Lung (tissue), 12 donors: ENCODE data around the gene FBXW2. TPM values are rescaled to one million over a fixed set of nuclear protein-coding genes. Genes with fewer than 3 reads are reported as not detected.

Experiments used
- ATAC-seq: fragments of 200-7000 bp; cut with Tn5 transposase; one replicate; pipeline ENCODE4 v1.9.1; 2020; ENCODE audit warnings: moderate number of reproducible peaks; ENCODE audit not compliant: insufficient read depth, low FRiP score
- DNase-seq, 3 donors: peaks; one replicate each; pipeline ENCODE4 v3.0.0-alpha.2; 2013 to 2017
- H3K27ac ChIP-seq, 2 donors: one replicate each; pipeline ENCODE4 v1.5.1; 2013; ENCODE audit warnings: mild to moderate bottlenecking in 2 of 2, moderate library complexity in 2 of 2, control low read depth in 1 of 2, inconsistent platforms in 1 of 2, low read depth in 1 of 2, low read length in 1 of 2
- H3K27me3 ChIP-seq, 3 donors: one replicate each; pipeline ENCODE4 v1.5.1; 2013; ENCODE audit warnings: low read length in 2 of 3; ENCODE audit not compliant: control insufficient read depth in 3 of 3, insufficient read depth in 3 of 3
- H3K36me3 ChIP-seq, 4 donors: one replicate each; pipeline ENCODE4 v1.5.1; 2013; ENCODE audit warnings: low read length in 4 of 4, mild to moderate bottlenecking in 1 of 4, moderate library complexity in 1 of 4; ENCODE audit not compliant: control insufficient read depth in 4 of 4, insufficient read depth in 4 of 4
- H3K4me1 ChIP-seq, 5 donors: one replicate each; pipeline ENCODE4 v1.5.1; 2013; ENCODE audit warnings: low read length in 5 of 5, mild to moderate bottlenecking in 2 of 5, moderate library complexity in 1 of 5; ENCODE audit not compliant: control insufficient read depth in 5 of 5, insufficient read depth in 5 of 5
- H3K4me3 ChIP-seq: one replicate; pipeline ENCODE4 v1.5.1; 2013; ENCODE audit warnings: mild to moderate bottlenecking, control low read depth, moderate library complexity
- H3K9ac ChIP-seq, 2 donors: one replicate each; pipeline ENCODE4 v1.5.1; 2013; ENCODE audit warnings: low read length in 2 of 2, control low read depth in 1 of 2; ENCODE audit not compliant: insufficient read depth in 1 of 2
- H3K9me3 ChIP-seq, 4 donors: one replicate each; pipeline ENCODE4 v1.5.1; 2013; ENCODE audit warnings: low read length in 3 of 4, mild to moderate bottlenecking in 1 of 4, moderate library complexity in 1 of 4; ENCODE audit not compliant: control insufficient read depth in 4 of 4, insufficient read depth in 3 of 4
- WGBS, 2 donors: extraction: QIAGEN DNeasy Blood & Tissue Kit; methylation state at CpG; one replicate each; pipeline ENCODE4 v1.1.7; 2013; 5-methylcytosine and 5-hydroxymethylcytosine counted together
- polyA plus RNA-seq, 2 donors: library from polyadenylated mRNA; stranded (reverse); fragments of 200-250 nt; gene quantifications; one replicate each; pipeline ENCODE4 v1.2.1, GENCODE V29; 2013
- total RNA-seq, 2 donors: library from RNA; depleted of rRNA in 1 of 2; stranded (reverse); fragments of >200 nt in 1 of 2; gene quantifications; one replicate each; pipeline ENCODE4 v1.2.1, GENCODE V29; 2014 to 2021
- TF ChIP-seq, protein P1 (sequence below): IDR thresholded peaks from 2 replicates; pipeline ENCODE4 v1.5.1; 2012; ENCODE audit warnings: mild to moderate bottlenecking; ENCODE audit errors: control extremely low read depth, extremely low read depth
- donor health status: control.
- donor health status: control.
- donor health status: Bipolar disorder and iron deficiency.
- donor health status: healthy.
- donor health status: DM: yes; HTN: yes; CAD: no.

The FBXW2 gene
- total and polyA plus RNA-seq, 4 donors: 12.9 to 86.5 (median 48.2) TPM

DNA sequence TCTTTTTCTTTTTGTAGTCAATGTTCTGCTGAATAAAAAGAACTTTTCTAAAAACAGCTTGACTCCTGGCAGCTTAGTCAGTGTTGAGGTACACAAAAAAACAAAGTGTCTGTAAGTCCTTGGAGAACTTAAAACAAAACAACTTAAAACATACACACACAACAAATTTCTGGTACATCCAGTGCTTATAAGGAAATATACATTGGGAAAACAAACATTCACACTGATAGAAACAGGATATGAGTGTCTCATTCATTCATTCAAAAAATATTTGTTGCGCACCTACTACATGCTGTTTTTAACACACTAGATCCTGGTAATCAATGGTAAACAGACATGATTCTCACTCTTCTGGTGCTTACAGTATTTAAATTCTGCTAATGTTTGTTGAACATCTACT, 51.5 kb downstream of the FBXW2 start:
- WGBS, 2 donors: 95 to 97% methylated on average over 1 of the region's 1 CpG
- Histone ChIP-seq H3K27me3 (no peaks in the 10 kb centered on the region), H3K9ac (no peak overlapping the region), H3K27ac (no peak overlapping the region), H3K4me3 (no peak overlapping the region), H3K36me3 (no peaks in the 10 kb centered on the region), H3K9me3 (peaks cover 0 to 1% (median 0%) of the 10 kb centered on the region in 4 donors), H3K4me1 (no peaks in the 10 kb centered on the region)
- TF ChIP-seq, protein P1, sequence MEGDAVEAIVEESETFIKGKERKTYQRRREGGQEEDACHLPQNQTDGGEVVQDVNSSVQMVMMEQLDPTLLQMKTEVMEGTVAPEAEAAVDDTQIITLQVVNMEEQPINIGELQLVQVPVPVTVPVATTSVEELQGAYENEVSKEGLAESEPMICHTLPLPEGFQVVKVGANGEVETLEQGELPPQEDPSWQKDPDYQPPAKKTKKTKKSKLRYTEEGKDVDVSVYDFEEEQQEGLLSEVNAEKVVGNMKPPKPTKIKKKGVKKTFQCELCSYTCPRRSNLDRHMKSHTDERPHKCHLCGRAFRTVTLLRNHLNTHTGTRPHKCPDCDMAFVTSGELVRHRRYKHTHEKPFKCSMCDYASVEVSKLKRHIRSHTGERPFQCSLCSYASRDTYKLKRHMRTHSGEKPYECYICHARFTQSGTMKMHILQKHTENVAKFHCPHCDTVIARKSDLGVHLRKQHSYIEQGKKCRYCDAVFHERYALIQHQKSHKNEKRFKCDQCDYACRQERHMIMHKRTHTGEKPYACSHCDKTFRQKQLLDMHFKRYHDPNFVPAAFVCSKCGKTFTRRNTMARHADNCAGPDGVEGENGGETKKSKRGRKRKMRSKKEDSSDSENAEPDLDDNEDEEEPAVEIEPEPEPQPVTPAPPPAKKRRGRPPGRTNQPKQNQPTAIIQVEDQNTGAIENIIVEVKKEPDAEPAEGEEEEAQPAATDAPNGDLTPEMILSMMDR: no peak
- ATAC-seq (no peak), DNase-seq (no peak)

DNA sequence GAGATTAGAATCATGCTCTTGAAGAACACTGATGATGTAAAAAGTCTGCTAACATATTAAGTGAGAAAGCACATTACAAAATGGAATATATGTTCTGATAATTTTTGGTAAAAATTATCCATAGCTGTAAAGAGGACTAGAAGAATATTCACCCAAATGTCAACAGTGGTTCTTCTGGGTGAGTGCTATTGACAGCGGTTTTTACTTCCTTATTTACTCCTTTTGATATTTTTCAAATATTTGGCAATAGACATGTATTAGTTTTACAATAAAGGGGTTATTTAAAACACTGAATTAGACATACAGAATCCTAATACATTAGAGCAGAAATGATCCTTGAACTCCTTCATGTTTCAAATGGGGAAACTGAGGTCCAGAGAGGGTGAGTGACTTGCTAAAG, 52.0 kb downstream of the FBXW2 start:
- H3K9me3 ChIP-seq: peaks cover 0 to 1% (median 0%) of the 10 kb centered on the region in 4 donors
- DNase-seq (no peak), ATAC-seq (no peak)
- no peaks in the 10 kb centered on the region for H3K4me1 ChIP-seq
- TF ChIP-seq, protein P1: no peak
- no peak overlapping the region for H3K27ac ChIP-seq
- no peak overlapping the region for H3K9ac ChIP-seq
- no peaks in the 10 kb centered on the region for H3K36me3 ChIP-seq
- no peaks in the 10 kb centered on the region for H3K27me3 ChIP-seq
- 24 to 28% methylated on average over 1 of the region's 1 CpG for WGBS, 2 donors
- no peak overlapping the region for H3K4me3 ChIP-seq

DNA sequence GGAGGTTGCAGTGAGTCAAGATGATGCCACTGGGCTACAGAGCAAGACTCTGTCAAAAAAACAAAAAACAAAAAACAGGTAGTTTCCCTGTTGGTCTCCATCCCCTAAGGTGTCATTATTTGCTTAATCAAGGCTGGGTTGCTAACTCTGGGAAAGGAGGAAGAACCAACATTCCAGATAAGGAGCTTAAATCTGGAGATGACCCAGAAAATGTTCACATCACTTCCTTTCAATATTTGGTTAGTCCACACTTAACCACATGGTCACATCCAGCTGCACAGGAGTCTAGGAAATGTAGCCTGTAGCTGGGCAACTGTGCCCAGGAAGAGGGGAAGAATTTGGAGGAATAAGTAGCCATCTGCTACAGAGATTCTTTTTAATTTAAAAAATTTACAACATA, 53.1 kb downstream of the FBXW2 start:
- H3K27me3 ChIP-seq: no peaks in the 10 kb centered on the region
- TF ChIP-seq, protein P1: no peak
- peaks cover 0 to 1% (median 0%) of the 10 kb centered on the region in 4 donors for H3K9me3 ChIP-seq
- no peak overlapping the region for H3K9ac ChIP-seq
- no peaks in the 10 kb centered on the region for H3K4me1 ChIP-seq
- ATAC-seq (no peak), DNase-seq (no peak)
- no peak overlapping the region for H3K4me3 ChIP-seq
- H3K36me3 ChIP-seq: no peaks in the 10 kb centered on the region
- H3K27ac ChIP-seq: no peak overlapping the region
